Measurements from ENCODE around the gene TCHH.
"Not testable (repeated sequence)": the region's sequence is repeated elsewhere in the genome, so short reads cannot be mapped to it uniquely, and the experiment has no call there.

Gene TCHH

GRCh38 chr1:152115344-152115743, at the start of gene TCHH:
TSS of gene TCHH (minus strand) at chr1:152115444. CDS start at chr1:152114080, 1,364 bp downstream.
- no peak for DNase-seq

GRCh38 chr1:152164517-152165136, 49.4 kb upstream of the TCHH start:
- DNase-seq = no peak

- no peak for DNase-seq
Observed at GRCh38 chr1:152162792-152163463, 47.7 kb upstream of the TCHH start.

- DNase-seq = no peak
Observed at GRCh38 chr1:152160576-152160975, 45.3 kb upstream of the TCHH start.

- DNase-seq = no peak
Observed at GRCh38 chr1:152159144-152159543, 43.9 kb upstream of the TCHH start, which contains the start of gene RPTN. TSS of gene RPTN (minus strand) at chr1:152159228. CDS start at chr1:152157889, 1,339 bp downstream.

GRCh38 chr1:152153996-152154395, 38.8 kb upstream of the TCHH start:
- no peak for DNase-seq

GRCh38 chr1:152151646-152152045, 36.4 kb upstream of the TCHH start:
- no peak for DNase-seq

- no peak for DNase-seq
Observed at GRCh38 chr1:152148981-152149380, 33.7 kb upstream of the TCHH start.

GRCh38 chr1:152148051-152148450, 32.8 kb upstream of the TCHH start:
- DNase-seq = no peak

- no peak for DNase-seq
Observed at GRCh38 chr1:152145769-152146168, 30.5 kb upstream of the TCHH start.

- DNase-seq = not testable (repeated sequence)
Observed at GRCh38 chr1:152144674-152145183, 29.5 kb upstream of the TCHH start.

- peak in 1 of 2 experiments; percentile 4 for DNase-seq
Observed at GRCh38 chr1:152143150-152143887, 28.1 kb upstream of the TCHH start.

- no peak for DNase-seq
Observed at GRCh38 chr1:152141971-152142584, 26.8 kb upstream of the TCHH start.

GRCh38 chr1:152137215-152137614, 22.0 kb upstream of the TCHH start:
- DNase-seq = no peak

- DNase-seq = no peak
Observed at GRCh38 chr1:152130186-152130585, 14.9 kb upstream of the TCHH start.

- no peak for DNase-seq
Observed at GRCh38 chr1:152127673-152128072, 12.4 kb upstream of the TCHH start.

- DNase-seq = no peak
Observed at GRCh38 chr1:152125834-152126443, 10.7 kb upstream of the TCHH start.

GRCh38 chr1:152118915-152119314, 3.7 kb upstream of the TCHH start:
- no peak for DNase-seq

- no peak for DNase-seq
Observed at GRCh38 chr1:152112885-152113432, 2.3 kb downstream of the TCHH start.

GRCh38 chr1:152112101-152112884, 3.0 kb downstream of the TCHH start:
- no peak for DNase-seq

GRCh38 chr1:152111515-152111968, 3.7 kb downstream of the TCHH start:
- DNase-seq = peak in 1 of 2 experiments; percentile 16
